Measurements from ENCODE around the gene BNIPL.

Gene BNIPL, protein sequence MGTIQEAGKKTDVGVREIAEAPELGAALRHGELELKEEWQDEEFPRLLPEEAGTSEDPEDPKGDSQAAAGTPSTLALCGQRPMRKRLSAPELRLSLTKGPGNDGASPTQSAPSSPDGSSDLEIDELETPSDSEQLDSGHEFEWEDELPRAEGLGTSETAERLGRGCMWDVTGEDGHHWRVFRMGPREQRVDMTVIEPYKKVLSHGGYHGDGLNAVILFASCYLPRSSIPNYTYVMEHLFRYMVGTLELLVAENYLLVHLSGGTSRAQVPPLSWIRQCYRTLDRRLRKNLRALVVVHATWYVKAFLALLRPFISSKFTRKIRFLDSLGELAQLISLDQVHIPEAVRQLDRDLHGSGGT

DNA sequence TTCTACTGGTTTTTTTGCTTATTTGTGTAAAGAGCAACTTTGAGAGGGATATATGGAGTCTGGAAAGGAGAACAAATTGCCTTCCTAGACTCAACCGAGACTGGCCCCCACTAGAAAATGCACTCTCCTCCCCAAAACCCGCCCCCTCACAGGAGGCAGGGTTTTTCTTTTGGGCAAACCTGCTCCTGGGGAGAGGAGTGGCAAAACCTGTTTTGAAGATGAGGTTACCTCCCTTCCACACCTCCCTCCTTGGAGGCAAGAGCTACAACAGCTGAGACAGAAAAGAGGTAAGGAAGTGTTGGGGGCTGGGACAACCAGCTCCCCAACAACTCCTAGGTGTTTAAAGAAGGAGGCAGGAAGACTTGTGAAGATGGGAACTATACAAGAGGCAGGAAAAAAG is at the start of gene BNIPL:
TSS of gene BNIPL (plus strand) at position 231 of the 400 bp plus-strand sequence. CDS start at position 371, 140 bp downstream.
- no peak for DNase-seq

DNA sequence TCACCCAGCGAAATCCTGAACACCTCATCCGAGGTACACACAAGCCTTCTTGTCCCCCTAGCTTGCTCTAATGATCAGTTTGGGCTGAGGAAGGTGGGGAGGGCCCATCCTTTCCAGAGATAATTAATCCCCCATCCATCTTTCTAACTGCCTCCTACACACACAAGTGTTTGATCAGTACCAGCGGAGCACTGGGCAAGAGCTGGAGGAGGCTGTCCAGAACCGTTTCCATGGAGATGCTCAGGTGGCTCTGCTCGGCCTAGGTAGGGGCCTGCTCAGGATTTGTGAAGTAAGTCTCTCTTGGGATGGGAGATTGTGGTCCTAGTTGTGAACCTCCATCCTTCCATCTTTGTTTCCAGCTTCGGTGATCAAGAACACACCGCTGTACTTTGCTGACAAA is 48.5 kb upstream of the BNIPL start:
- no peak for DNase-seq

DNA sequence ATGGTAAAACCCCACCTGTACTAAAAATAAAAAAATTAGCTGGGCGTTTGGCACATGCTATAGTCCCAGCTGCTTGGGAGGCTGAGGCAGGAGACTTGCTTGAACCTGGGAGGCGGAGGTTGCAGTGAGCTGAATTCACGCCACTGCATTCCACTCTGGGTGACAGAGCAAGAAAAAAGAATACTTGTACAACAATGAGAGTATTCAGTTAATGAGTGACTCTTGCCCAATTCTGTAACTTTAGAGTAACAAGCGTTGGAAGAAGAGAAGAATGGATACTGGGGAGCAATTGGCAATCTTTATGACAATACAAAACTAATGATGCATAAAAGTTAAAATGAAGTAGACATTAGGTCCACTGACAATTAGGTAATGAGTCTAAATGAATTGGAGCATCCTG is 43.8 kb upstream of the BNIPL start:
- no peak for DNase-seq

DNA sequence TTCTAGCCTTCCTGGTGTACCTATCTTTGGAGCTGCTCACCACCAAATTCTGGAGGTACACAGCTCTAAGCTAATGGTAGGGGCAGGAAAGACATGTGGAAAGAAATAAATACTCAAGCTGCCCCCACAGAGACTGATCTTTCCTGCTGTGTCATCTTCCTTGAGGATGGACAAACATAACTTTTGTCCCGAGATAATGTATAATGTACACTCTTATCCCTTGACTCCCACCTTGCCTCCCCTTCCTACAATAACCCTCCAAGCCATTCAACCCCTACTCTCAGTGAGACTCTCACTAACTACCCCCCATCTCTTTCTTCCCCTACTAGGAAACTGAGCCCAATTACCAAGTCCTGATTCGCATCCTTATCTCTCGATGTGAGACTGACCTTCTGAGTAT is 42.1 kb upstream of the BNIPL start:
- no peak for DNase-seq

DNA sequence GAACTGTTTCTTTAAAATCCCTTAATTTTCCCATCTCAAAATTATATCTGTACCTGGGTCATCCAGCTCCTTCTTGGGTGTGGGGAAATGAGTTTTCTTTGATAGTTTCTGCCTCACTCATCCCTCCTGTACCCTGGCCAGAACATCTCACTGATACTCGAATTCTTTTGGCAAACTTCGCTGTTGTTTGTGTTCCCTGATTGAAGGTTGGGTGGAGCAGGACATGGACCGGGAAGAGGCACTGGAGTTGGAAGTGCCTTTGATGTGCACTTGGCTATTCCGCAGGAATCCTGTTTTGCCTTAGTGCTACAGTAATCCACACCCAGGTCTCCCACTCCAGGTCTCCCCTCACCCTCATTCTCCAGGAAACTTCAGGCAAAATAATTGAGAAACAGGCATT is 40.9 kb upstream of the BNIPL start:
- no peak for DNase-seq

DNA sequence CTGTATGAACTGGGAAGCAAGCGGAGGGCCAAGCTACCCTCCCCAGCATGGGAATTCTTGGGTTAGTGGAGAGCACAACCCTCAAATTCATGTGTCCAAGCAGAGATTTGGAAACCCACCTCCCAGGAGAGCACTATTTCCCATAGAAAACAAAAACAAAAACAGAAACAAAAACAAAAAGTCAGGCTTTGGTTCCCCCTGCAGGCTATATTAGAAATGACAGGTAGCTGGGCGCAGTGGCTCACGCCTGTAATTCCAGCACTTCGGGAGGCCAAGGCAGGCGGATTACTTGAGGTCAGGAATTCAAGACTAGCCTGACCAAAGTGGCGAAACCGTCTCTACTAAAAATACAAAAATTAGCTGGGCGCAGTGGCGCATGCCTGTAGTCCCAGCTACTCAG is 40.5 kb upstream of the BNIPL start:
- DNase-seq: no peak

DNA sequence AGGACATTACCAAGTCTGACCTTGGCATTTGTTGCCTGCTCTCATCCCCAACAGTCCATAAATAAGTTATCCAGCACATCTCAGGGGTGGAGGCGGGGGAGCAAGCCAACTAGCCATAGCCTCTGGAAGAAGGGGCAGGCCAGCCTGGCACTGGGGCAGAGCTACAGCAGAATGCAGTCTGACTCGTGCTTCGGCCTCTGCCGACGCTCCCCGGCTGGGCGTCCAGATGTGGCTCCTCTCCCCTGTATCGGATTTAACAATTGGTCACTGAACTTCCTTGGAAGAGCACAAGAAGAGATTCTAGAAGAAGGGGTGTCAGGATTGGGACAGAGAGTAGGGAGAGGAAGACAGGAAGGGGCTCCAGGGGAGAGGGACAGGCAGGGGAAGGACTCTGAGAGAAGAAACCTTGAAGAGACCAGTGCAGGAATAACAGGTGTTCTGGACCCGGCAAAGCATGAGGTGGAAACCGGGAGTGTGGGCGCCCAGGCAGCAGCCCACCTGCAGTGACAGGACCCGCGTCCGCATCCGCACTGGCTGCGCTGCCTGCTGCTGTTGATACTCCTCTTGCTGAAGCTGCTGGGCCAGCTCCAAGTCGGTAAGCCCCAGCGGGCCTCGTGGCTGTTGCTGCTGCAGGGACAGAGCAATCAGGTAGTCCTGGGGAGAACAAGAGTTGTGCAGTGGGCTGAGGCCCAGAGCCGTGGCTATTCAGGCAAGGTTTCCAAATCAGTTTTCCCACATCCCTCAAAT is 39.1 kb upstream of the BNIPL start:
- DNase-seq: no peak

DNA sequence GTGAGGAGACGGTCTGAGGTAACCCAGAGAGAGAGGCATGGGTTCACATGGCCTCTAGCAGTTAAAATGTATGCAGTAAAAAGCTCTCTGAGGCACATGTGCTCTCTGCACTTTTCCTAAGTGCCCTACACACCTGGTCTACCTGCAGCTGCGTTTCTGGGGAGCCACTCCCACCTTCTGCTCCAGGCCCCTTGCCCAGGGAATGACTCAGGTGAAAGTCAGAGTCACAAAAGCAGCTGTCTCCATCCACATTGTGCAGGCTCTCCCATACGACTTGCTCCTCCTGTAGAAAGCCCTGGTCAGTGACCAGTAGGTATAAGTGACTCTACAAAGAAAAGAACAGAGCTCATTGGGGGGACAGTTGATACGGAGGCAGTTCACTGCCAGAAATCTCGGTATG is 38.4 kb upstream of the BNIPL start:
- no peak for DNase-seq

DNA sequence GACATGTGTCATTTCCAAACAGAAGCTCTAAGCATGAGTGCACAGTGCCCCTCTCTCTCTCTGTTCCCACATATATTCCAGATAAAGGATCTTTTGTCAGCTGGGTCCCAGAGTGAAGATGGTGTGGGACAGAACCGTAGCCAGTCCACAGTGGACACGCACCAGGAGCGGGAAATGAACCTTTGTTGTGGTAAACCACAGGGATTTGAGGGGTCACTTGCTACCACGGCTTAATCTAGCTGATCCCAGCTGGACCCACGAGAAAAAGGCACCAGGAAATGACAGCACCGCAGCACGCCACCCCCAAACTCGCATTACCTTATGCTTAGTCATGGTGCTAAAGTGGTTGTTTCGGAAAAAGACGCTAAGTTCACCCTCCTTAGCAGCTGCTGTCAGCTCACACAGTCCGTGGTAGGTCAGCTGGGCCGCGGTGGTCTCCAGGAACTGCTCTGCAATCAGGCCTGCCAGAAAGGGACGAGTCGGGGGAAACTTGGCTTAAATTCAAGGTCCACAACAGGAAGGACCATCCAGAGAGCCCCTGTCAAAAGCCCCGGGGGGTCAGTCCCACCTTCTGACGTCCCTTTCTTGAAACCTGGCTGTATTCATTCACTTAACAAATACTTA is 37.2 kb upstream of the BNIPL start:
- no peak for DNase-seq

DNA sequence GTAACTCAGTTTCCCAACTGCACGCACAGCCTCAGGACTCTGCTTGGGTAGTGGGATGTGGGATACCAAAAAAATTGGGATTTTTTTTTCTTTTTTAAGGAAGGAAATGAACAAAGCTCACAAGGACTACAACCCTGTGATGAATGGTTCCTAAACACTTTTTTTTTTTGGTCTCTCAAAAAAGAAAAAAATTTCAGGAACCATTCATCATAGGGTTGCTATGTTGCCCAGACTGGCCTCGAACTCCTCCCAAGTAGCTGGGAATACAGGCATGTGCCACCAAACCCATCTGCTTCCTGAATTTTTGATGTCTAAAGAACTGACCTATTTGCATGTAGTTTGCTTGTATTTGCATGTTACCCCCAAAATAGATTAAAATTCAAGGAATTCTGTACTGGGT is 36.5 kb upstream of the BNIPL start:
- DNase-seq: no peak

DNA sequence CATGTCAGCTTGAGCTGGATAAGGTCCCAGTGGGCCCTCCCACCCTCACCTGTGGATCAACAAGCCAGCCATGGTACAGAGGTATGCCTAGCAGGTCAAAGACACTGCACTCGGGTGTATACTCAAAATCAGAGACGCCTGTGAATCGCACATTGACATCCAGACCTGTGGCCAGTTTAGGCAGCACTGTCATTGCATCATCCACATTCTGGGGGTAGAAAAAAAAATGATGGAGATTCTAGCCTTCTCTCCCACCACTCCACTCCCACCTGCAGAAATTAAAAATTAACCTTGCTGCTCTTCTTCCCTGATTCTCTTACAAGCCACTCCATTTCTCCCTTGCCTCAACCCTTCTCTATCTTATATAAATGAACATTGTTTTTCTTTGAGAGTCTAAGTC is 36.0 kb upstream of the BNIPL start:
- no peak for DNase-seq

DNA sequence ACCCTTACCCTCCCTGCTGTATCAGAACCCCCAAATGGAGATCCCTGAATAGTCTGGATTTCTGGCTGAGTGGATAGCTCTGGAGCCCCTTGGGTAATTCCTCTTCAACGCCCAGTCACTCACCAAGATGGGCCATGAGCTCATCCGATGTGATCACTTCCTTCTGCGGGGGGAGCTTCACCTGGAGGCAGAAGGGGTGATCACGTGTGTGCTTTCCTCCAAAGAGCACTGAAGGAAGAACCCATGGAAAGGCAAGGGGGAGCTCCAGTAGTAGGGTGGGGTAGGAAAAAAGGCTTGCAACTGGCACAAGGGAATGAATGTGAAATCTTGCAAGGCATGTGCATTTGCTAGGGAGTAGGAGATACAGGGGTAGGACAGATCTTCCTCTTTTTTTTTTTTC is 34.8 kb upstream of the BNIPL start:
- DNase-seq: no peak

DNA sequence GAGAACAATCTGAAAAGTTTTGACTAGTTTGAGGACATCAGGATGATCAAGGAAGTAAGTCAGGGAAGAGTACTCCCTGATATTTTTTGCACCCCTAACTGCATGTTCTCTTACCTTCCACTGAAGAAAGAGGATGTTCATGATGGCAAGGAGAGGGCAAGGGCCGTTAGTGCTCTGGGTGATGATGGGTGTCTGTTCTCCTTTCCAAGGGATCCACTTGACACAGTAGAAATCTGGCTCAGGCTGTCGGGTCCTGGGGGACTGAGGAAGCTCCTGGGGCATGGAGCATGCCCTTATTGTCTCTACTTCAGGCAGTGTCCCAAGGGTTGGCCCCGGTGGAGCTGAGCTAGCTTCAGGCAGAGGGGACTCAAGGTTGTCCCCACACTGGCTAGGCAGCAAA is 34.3 kb upstream of the BNIPL start:
- DNase-seq: no peak

DNA sequence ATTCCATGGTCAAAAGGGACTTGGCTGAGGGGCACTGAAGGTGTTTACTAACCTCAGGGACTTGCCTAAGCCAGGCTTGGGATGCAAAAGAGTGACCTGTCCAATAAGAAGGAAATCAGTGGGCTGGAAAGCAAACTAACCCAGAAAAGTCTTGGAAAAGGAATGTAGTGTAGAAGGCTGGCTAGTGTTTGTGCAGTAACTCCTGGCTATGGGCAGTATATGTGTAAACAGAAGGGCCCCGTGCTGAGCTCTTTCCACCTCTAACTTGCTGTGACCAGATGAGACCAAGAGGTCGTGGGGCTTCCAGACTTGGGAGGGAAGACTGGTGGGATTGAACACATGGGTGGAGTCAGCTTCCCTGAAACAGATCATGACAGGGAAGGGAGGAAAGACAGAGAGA is 33.8 kb upstream of the BNIPL start:
- no peak for DNase-seq

DNA sequence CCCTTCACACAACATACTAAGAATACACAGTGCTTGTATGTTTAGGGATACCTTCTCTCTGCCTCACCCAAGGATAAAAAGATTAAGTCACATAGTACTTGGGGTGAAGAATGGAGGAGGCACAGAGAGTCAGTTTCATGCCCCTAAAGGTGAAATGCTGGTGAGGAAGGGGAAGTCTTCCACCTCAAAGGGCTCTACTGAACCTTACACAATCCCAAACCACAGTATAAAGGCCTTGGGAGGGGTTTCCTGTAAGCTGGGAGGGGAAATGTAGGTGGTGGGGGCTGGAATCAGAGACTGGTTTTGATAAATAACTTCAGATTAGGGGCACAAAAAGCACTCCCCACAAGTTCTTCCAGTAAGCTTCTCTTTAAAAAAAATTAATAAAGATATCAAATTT is 33.2 kb upstream of the BNIPL start:
- DNase-seq: no peak

DNA sequence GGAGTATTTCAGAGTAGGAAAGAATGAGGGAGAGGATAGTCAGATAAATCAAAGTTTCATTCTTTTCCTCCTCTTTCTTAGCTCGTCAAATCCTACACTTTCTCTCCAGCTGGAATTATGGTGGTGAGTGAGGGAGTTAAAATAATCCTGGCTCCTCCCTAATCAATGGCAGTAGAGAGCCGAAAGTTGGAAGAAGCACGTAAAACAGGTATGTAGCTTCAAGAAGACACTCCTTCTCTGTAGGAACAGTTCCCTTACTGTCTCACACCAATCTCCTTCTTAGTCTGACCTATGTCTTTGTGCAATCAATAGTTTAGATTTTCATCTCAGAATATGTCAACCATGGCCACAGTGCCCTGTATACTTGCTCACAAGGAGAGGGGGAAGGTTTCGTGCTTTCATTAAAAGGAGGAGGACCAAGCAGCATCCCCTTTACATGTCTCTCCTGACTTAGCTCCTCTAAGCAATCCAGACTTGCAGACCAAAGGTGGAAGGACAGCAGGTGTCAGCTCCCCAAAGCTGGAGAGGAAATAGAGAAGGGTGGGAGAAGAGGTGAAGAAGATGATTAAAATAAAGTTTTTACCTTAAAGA is 30.6 kb upstream of the BNIPL start:
- DNase-seq: no peak

DNA sequence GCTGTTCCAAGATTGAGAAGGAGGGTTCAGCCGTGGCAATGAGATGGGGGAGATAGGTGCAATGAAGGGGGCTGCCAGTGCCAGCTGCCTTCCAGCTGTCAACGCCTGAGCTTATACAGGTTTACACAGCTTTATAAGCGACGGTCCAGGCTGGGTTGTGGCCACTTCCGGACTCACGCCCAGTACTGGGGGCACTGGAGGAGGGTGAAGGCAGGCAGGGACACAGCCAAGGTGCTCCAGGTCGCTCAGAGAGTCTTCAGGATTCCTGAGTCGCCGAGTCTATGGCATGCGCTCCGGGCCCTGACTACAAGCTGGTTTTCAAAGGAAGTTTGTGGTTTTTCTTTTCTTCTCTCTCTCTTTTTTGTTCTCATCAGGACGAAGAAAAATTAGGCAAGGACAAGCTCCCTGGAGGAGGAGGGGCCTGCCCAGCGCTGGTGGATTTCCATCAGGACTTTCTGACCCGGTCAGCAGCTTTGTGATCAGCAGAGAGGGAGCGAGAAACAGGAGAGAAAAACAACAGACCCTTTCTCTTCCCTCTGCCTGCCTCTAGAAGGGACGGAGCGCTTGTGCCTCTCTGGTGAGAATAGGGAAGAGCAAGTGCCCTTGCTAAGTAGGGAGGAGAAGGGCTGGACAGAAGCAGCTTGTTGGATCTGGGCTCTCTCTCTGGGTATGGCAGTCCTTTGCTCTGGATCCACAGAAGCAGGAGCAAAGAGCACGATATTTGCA is 29.9 kb upstream of the BNIPL start, which contains the start of gene MINDY1:
TSS of gene MINDY1 (minus strand) at position 576 of the 726 bp plus-strand sequence. CDS start 4,285 bp downstream, outside the sequence.
- DNase-seq: peak; percentile 100

DNA sequence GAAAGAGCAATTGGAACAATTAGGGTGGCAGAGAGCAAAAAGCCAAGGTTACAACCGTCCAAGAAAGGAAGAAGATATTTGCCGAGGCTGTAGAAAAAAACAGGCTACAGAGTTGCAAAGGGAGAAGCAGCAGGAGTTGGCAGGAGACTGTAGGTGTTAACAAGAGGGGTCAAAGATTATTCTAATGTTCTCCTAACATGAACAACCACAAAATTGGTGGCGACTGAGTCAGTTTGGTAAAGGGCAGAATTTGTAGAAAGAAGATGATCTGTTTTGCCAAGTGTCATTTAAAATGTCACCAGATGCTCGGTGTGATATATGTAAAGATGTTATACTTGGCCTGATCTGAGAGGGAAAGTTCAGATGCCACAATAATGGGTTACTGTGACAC is 28.5 kb upstream of the BNIPL start:
- no peak for DNase-seq

DNA sequence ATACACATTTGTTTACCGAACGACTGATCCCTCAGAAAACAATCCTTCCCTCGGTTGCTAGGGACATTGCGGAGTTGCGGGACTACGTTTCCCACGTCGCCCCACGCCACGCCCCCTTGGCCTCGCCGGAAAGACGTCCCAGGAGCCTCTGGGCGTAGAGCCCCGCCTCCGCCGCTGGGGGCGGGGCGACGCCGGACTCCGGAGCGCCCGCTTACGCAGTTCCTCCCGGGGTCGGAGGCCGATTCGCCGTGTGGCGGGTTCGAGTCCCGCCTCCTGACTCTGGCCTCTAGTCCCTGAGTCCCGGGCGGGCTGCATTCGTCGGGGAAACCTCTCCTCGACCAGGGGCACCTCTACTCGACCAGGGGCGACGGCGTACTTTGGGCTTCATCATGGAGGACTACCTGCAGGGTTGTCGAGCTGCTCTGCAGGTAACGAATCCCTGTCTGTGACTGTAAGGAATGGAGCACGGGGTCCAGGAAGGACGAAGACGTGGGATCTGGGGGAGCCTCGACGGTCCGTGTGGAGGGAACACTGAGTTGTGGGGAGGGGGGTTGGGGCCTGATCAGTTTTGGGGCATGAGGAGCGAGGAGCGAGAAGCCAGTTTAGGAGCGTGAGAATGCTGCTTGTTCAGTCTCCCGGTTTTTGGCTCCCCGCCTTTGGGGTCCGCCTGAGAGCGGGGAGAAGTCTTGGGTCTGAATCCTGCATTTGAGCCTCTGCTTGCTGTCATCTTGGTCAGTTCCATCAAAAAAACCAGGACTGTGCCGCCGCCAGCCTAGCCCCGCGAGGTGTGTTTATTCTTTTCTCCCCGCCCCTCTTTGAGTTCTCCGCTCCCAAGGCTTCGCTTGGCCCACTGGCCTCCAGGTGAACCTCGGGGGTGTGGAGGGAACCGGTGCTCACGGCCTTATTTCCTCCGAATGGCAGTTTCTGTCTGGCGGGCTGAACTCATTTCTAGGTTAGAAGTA is 27.9 kb upstream of the BNIPL start, which contains the start of gene PRUNE1:
TSS of gene PRUNE1 (plus strand) at position 206 of the 962 bp plus-strand sequence. CDS start at position 390, 184 bp downstream.
- peak; percentile 100 for DNase-seq

DNA sequence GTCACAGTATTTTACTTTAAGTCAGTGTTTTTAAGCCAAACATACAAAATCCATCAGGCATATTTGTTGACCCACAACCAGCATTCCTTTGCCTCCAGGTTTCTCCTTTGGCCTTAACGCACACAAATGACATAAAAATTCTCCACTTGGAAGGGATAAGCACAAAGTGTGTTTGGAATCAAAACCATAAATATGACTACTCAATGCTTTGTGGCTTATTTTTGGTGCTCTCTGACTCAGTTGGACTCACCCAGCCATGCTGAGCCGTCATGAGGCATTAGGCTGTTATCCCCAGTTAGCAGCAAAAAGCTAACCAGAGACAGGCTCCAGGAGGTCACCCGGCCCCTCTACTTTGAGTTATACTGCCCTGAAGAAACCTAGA is 27.2 kb upstream of the BNIPL start:
- no peak for DNase-seq

DNA sequence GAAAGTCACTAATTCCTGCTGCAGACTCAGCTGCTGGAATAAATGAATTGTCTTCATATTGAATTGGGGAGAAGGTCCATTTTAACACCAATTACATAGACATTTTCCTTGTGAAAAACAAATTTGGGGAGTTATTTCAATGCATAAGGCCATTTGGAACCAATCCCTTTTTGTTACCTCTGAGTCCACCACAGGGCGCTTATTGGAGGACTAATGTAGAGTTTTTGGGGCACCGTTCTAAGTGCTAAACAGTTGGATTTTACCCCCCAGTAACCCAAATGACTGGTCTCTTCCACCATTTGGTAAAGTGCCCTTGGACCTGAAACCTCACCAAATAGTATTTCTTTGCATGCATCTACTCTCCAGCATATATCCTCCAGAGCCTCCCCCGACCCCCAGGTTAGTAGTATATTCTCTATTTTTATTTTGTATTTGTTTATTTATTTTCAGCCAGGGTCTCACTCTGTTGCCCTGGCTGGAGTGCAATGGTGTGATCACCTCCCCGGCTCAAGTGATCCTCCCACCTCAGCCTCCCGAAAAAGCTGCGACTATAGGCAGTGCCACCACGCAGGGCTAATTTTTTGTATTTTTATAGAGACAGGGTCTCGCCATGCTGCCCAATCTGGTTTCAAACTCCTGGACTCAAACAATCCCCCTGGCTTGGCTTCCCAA is 26.6 kb upstream of the BNIPL start:
- no peak for DNase-seq

All from DMS 273 treated with DMSO at 0.1 percent for 48 hours (cell line).